Gastrocnemius medialis (tissue), 4 donors: ENCODE measurements around the gene PRRC2A. TPM values are rescaled to one million over a fixed set of nuclear protein-coding genes. Genes with fewer than 3 reads are reported as not detected.

Experiments used
- ATAC-seq, 2 donors: fragments of 150-250 bp; one replicate each; pipeline ENCODE4 v1.9.1; 2016
- DNase-seq, 2 donors: peaks; one replicate each; pipeline ENCODE4 v3.0.0-alpha.2; 2019
- H3K27ac ChIP-seq, 4 donors: fragments of 200-600 bp; sonication (generic); 1 replicate in 1 of 4; 2 replicates in 3 of 4; pipeline ENCODE4 v1.5.1; 2016 to 2018; ENCODE audit warnings: mild to moderate bottlenecking in 2 of 4, moderate library complexity in 1 of 4
- H3K27me3 ChIP-seq, 3 donors: fragments of 200-600 bp; sonication (generic) in 2 of 3; 1 replicate in 1 of 3; 2 replicates in 2 of 3; pipeline versions ENCODE4 v1.5.1 to v1.6.0; 2016 to 2019; ENCODE audit warnings: mild to moderate bottlenecking in 1 of 3, moderate library complexity in 1 of 3
- H3K36me3 ChIP-seq, 2 donors: fragments of 200-600 bp; sonication (generic) in 1 of 2; one replicate each; pipeline ENCODE4 v1.5.1; 2017 to 2018
- H3K4me1 ChIP-seq, 2 donors: fragments of 200-600 bp; sonication (generic) in 1 of 2; one replicate each; pipeline ENCODE4 v1.5.1; 2016 to 2017; ENCODE audit warnings: mild to moderate bottlenecking in 2 of 2
- H3K4me3 ChIP-seq, 4 donors: fragments of 200-600 bp; sonication (generic) in 3 of 4; 1 replicate in 1 of 4; 2 replicates in 3 of 4; pipeline ENCODE4 v1.5.1; 2016 to 2019; ENCODE audit warnings: mild to moderate bottlenecking in 2 of 4
- H3K9me3 ChIP-seq, 3 donors: fragments of 200-600 bp; sonication (generic) in 2 of 3; 1 replicate in 1 of 3; 2 replicates in 2 of 3; pipeline ENCODE4 v1.5.1; 2016 to 2019
- POLR2A ChIP-seq, 2 donors: fragments of 450-650 bp; IDR thresholded peaks; one replicate each; pipeline ENCODE4 v1.6.1; 2017; ENCODE audit warnings: antibody characterized with exemption in 2 of 2, mild to moderate bottlenecking in 2 of 2, moderate library complexity in 2 of 2
- in situ Hi-C, 4 donors: fragments of 200-750 bp; cut with MboI; loops; one replicate each; pipeline versions ENCODE4 v1.15.0 to v1.8.0; 2017; ENCODE audit warnings: low sequenced_read_pairs in 4 of 4
- intact Hi-C: fragments of 100-400 bp; cut with DNase I; formaldehyde crosslinking; loops from one replicate; pipeline ENCODE4 v1.15.1; 2023; ENCODE audit warnings: low total_unique reads
- total RNA-seq, 4 donors: library from RNA; depleted of rRNA; stranded (reverse); fragments of >200 nt; gene quantifications; one replicate each; pipeline versions ENCODE4 v1.1.0 to v1.2.3, GENCODE V29; 2016
- TF ChIP-seq, protein P1 (sequence below), 5 experiments: fragments of 450-650 bp in 3 of 5; fragments of 200-600 bp in 2 of 5; sonication (generic) in 2 of 5; IDR thresholded peaks in 4 of 5; conservative IDR thresholded peaks in 1 of 5; 1 replicate in 4 of 5; 2 replicates in 1 of 5; pipeline ENCODE4 v1.5.1; 2016 to 2019; ENCODE audit warnings: antibody characterized with exemption in 5 of 5, mild to moderate bottlenecking in 3 of 5, moderate library complexity in 3 of 5

Gene PRRC2A
- total RNA-seq, 4 donors from 2014 or later = 38.9 to 67.7 (median 52.0) TPM

DNA sequence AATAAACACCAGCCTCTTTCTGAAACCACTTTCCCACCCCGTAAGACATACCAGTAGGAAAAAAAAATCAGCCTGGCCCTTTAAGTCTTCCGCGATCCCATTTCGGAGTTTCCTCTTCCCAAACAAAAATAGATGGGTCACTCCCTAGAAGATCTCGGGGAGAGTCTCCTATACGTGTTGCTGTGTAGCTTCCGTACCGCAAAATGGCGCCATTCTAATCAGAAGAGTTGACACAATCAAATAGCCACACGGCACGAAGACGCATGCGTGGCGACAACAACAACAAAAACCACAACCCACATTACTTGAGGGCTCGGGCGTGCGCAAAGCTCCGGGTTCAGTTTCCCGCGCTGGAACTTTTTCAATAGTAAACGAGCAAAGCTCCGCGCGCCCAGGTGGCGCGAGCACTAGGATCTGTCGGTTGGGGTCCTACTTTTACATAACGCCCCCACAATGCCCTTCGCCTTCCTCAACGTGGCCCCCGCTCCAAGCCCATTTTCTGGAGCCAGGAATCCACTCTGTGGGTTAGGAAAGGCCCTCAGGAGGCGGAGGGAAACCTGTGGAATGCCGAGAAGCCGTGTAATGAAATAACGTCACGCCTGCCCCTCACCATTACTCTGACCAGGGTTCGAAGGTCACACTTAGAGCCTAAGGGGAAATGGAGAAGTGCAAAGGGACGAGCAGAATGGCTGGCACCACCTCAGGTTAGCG, 44.4 kb downstream of the PRRC2A start, which contains the start of gene GPANK1:
GPANK1 (minus strand) TSS at position 208 of the 711 bp plus-strand sequence. CDS start 519 bp downstream, outside the sequence.
- Histone ChIP-seq H3K36me3 (peaks cover 4 to 47% of the 10 kb centered on the region in 2 donors), H3K9me3 (no peaks in the 10 kb centered on the region), H3K27ac (peak within 1 kb of the TSS; percentile 93 to 100 (median 97)), H3K4me1 (peaks cover 27 to 37% of the 10 kb centered on the region in 2 donors), H3K4me3 (peak within 1 kb of the TSS; percentile 83 to 98 (median 94)), H3K27me3 (no peaks in the 10 kb centered on the region)
- peak; percentile 40 to 79 for TF ChIP-seq POLR2A (IDR thresholded peaks at IDR 0.05)
- TF ChIP-seq, protein P1, sequence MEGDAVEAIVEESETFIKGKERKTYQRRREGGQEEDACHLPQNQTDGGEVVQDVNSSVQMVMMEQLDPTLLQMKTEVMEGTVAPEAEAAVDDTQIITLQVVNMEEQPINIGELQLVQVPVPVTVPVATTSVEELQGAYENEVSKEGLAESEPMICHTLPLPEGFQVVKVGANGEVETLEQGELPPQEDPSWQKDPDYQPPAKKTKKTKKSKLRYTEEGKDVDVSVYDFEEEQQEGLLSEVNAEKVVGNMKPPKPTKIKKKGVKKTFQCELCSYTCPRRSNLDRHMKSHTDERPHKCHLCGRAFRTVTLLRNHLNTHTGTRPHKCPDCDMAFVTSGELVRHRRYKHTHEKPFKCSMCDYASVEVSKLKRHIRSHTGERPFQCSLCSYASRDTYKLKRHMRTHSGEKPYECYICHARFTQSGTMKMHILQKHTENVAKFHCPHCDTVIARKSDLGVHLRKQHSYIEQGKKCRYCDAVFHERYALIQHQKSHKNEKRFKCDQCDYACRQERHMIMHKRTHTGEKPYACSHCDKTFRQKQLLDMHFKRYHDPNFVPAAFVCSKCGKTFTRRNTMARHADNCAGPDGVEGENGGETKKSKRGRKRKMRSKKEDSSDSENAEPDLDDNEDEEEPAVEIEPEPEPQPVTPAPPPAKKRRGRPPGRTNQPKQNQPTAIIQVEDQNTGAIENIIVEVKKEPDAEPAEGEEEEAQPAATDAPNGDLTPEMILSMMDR (IDR thresholded peaks at IDR 0.05 in 4 of 5, conservative IDR thresholded peaks at IDR 0.05 in 1 of 5) = no peak
- ATAC-seq (peak; percentile 72 to 82), DNase-seq (peak; percentile 93)
- intact Hi-C loops = loop anchor here (1.0 to 5.0 kb wide), 6 partner anchors 13 to 1307 kb away; partner anchors contain the start of genes ABHD16A, AGPAT1, BAG6 and PRRC2A
- in situ Hi-C loops = loop anchor here in 2 of 4 donors (25.0 kb wide), 2 partner anchors 297 to 522 kb away; partner anchors contain the start of genes AGER (in 2 of the 2), AGPAT1 (in 2 of the 2), GPSM3 (in 2 of the 2) and PBX2 (in 2 of the 2)

DNA sequence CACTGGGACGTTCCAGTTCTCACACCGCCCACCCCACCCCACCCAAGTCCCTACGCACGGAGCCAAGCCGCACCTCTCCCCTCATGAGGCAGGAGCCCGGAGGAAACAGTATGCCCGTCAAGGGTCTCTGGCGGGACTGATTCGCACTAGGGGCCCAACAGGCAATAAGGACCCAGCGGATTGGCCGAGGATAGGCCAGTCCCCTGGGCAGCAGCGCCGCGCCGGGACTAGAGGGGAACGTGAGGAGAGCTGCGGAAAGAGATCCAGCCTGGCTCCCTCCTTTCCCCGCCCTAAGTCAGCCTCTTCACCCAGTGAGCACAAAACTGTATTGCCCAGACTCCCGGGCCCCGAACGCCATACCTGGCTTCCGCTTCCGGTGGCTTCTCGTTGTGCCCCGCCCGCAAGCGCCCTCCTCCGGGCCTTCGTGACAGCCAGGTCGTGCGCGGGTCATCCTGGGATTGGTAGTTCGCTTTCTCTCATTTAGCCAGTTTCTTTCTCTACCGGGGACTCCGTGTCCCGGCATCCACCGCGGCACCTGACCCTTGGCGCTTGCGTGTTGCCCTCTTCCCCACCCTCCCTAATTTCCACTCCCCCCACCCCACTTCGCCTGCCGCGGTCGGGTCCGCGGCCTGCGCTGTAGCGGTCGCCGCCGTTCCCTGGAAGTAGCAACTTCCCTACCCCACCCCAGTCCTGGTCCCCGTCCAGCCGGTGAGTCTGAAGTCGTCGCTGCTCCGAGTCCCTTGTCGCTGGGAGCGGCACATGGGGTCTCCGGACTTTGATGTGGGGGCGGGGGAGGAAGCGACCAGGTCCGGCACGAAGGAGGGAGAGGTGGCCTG, 45.2 kb downstream of the PRRC2A start, which contains the start of gene CSNK2B:
CSNK2B (plus strand) TSS at position 580 of the 836 bp plus-strand sequence. CDS start 752 bp downstream, outside the sequence.
- Histone ChIP-seq H3K4me3 (peak within 1 kb of the TSS; percentile 83 to 98 (median 94)), H3K9me3 (no peaks in the 10 kb centered on the region), H3K27me3 (no peaks in the 10 kb centered on the region), H3K27ac (peak within 1 kb of the TSS; percentile 93 to 100 (median 97)), H3K36me3 (peaks cover 4 to 55% of the 10 kb centered on the region in 2 donors), H3K4me1 (peaks cover 25 to 36% of the 10 kb centered on the region in 2 donors)
- peak; percentile 99 for DNase-seq
- in situ Hi-C loops (loop anchor here in 2 of 4 donors (25.0 kb wide), 2 partner anchors 297 to 522 kb away; partner anchors contain the start of genes AGER (in 2 of the 2), AGPAT1 (in 2 of the 2), GPSM3 (in 2 of the 2) and PBX2 (in 2 of the 2)), intact Hi-C loops (loop anchor here (1.0 to 5.0 kb wide), 7 partner anchors 13 to 512 kb away; partner anchors contain the start of genes ABHD16A, AGPAT1, BAG6 and NEU1)
- peak; percentile 86 for ATAC-seq
- TF ChIP-seq POLR2A (IDR thresholded peaks at IDR 0.05) = peak; percentile 72
- TF ChIP-seq, protein P1 (IDR thresholded peaks at IDR 0.05 in 4 of 5, conservative IDR thresholded peaks at IDR 0.05 in 1 of 5) = peak in 1 of 5 experiments; percentile 19

DNA sequence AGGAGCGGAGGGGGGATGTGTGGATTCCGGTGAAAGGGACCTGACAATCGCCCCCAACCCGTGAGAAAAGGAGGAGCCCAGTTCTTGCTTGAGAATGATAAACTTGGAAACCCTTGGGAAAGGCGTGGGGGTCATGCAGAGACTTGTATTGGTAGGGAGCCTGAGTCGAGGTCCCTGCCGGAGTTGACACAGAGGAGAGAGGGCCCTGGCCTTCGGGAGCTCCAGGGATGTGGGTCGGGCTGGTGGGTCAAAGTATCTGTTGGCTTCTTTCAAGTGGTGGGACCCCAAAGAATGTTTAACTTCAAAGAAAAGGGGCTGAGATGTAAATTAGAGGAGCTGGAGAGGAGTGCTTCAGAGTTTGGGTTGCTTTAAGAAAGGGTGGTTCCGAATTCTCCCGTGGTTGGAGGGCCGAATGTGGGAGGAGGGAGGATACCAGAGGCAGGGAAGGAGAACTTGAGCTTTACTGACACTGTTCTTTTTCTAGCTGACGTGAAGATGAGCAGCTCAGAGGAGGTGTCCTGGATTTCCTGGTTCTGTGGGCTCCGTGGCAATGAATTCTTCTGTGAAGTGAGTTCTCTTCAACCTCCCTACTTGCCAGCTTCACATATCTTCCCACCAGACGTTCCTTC, 45.9 kb downstream of the PRRC2A start:
- Histone ChIP-seq H3K4me3 (peak overlapping the region; percentile 83 to 98 (median 94)), H3K36me3 (peaks cover 4 to 62% of the 10 kb centered on the region in 2 donors), H3K4me1 (peaks cover 25 to 36% of the 10 kb centered on the region in 2 donors), H3K9me3 (no peaks in the 10 kb centered on the region), H3K27me3 (no peaks in the 10 kb centered on the region), H3K27ac (peak overlapping the region; percentile 93 to 100 (median 97))
- in situ Hi-C loops (loop anchor here in 2 of 4 donors (25.0 kb wide), 2 partner anchors 296 to 521 kb away; partner anchors contain the start of genes AGER (in 2 of the 2), AGPAT1 (in 2 of the 2), GPSM3 (in 2 of the 2) and PBX2 (in 2 of the 2)), intact Hi-C loops (loop anchor here (1.0 to 5.0 kb wide), 4 partner anchors 14 to 511 kb away; partner anchors contain the start of genes AGPAT1, NEU1 and RNF5)
- DNase-seq (no peak), ATAC-seq (no peak)
- TF ChIP-seq POLR2A (IDR thresholded peaks at IDR 0.05) = no peak
- TF ChIP-seq, protein P1 (IDR thresholded peaks at IDR 0.05 in 4 of 5, conservative IDR thresholded peaks at IDR 0.05 in 1 of 5) = no peak
